Raji (cell line): ENCODE measurements around the gene WSB1.

Experiments used
- POLR2A ChIP-seq: IDR thresholded peaks from 2 replicates; pipeline ENCODE4 v1.6.1; 2011; ENCODE audit warnings: low read depth, low read length, control low read depth; ENCODE audit not compliant: insufficient read depth

The WSB1 gene

DNA sequence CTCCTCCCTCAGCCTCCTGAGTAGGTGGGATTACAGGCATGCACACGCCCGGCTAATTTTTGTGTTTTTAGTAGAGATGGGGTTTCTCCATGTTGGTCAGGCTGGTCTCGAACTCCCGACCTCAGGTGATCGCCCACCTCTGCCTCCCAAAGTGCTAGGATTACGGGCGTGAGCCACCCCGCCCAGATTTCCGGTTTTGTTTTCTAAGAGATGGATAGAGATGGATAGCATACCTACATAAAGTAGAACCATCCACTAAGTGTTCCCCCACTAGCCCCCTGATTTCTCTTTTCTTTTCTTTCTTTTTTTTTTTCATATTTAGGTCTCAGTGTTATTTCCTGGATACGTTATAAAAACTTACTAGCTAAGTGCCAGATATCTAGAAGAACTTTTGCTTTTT, 2.0 kb downstream of the WSB1 start:
- no peak for TF ChIP-seq POLR2A

GRCh38 chr17:27296428-27296979, 2.6 kb downstream of the WSB1 start:
- TF ChIP-seq POLR2A = no peak

GRCh38 chr17:27299384-27300049, 5.6 kb downstream of the WSB1 start:
- no peak for TF ChIP-seq POLR2A

GRCh38 chr17:27303734-27304133, 9.8 kb downstream of the WSB1 start:
- TF ChIP-seq POLR2A = no peak

GRCh38 chr17:27306276-27306835, 12.4 kb downstream of the WSB1 start:
- TF ChIP-seq POLR2A = no peak

- TF ChIP-seq POLR2A = no peak
Observed at GRCh38 chr17:27310565-27311110, 16.7 kb downstream of the WSB1 start.

- no peak for TF ChIP-seq POLR2A
Observed at GRCh38 chr17:27313301-27313700, 19.4 kb downstream of the WSB1 start.

DNA sequence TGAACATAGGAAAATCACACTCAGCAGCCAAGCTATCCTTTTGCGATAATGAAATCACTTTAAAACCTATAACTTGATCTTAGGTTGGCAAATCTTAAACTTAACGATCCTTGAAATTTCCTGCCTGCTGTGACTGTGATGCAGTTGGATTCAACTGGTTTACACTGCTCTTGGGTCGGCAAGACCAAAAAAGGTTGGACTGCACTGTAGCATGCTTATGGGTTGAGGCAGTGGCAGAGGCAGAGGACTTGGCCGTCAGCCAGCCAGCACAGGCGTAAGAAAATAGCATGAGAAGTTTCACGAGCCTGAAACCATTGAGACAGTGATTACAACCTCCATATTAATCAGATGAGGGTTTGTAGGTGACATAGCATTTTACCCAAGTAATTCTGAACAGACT, 21.4 kb downstream of the WSB1 start:
- no peak for TF ChIP-seq POLR2A

DNA sequence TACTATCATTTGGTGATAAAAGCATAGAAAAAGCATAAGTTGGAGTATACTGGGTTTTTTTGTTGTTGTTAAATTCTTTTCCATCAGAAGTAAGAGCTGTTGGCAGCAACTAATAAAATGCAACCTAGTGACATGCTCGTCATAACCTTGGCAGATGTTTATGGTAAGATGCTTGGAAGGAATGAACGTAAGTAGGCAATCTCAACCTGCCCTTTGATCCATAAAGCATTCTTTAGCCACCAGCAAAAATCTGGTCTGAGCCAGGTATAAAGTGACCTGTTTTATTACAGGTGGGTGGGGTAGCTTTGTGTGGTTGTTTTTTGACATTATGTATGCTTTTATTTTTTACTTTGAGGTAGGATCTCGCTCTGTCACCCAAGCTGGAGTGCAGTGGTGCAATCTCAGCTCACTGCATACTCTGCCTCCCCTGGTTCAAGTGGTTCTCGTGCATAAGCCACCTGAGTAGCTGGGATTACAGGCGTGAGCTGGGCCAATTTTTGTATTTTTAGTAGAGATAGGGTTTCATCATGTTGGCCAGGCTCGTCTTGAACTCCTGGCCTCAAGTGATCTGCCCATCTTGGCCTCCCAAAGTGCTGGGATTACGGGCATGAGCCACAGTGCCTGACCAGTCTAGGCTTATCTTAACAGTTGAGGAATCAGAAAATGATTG, 22.0 kb downstream of the WSB1 start:
- no peak for TF ChIP-seq POLR2A

DNA sequence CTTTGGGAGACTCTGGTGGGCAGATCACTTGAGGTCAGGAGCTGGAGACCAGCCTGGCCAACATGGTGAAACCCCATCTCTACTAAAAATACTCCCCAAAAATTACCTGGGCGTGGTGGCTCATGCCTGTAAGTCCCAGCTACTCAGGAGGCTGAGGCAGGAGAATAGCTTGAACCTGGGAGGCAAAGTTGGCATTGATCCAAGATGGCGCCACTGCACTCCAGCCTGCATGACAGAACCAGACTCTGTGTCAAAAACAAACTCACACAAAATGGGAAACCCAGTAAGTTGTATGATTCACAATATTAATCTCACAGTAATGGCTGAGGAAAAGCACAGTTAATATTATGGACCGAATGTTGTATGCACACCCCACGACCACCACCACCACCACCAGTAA, 24.3 kb downstream of the WSB1 start:
- TF ChIP-seq POLR2A = no peak

- no peak for TF ChIP-seq POLR2A
Observed at GRCh38 chr17:27318633-27319032, 24.7 kb downstream of the WSB1 start.

DNA sequence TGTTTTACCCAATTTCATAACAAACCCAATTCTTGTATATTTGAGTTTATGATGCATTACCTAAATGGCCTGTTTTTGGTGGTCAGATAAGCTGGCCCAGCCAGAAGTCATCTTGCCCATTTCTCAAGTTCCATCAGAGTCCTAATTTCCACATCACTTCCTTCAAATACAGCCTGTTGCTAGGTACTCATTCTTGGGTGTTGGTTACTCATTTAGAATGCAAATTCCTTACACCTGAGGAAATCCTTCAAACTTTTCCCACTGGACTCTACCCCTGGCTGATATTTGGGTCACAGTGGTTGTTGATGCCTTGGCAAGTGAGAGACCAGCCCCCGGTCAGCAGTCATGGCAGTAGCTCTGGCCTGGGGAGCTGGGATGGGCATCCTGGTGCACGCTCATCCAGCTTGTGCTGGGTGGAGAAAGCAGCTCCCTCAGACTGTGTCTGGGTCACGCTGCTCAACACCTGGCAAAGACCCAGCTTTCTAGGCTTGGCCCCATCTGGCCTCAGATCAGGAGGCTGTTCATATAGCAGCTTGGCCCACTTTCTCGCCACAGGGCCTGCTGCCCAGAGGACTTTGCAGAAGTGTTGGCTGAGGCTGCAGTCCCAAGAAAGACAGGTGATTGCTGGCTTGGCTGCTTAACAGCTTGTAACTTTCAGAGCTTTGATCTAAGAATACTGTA, 25.8 kb downstream of the WSB1 start:
- no peak for TF ChIP-seq POLR2A

DNA sequence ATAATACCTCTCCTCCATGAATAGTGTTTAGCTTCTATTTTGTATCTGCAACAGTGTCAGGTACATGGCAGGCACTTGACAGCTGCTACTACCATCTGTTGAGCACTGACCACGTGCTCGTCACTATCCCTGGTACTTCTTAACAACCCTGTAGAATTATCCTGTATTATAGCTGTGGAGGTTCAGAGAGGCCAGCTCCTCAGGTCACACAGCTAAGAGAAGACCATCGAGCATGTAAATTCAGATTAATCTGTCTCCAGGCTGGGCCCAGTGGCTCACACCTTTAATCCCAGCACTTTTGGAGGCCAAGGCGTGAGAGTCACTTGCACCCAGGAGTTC, 26.3 kb downstream of the WSB1 start:
- TF ChIP-seq POLR2A = no peak

DNA sequence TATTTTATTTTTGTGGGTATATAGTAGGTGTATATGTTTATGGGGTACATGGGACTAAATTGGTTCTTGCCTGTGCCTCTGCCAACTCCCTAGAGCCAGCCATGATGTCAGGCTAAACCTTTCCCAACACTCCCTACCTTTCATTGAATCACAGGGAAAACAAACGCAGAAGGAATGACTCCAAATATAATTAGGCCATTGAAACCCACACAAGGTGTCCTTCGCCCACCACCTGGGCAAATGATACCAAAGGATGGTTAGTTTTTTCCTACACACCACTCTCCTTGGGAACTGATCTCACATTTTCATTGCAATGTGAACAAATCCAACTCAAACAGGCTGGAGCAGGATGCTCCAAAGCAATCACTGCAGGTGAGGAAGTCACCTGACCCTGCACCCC, 27.5 kb downstream of the WSB1 start:
- no peak for TF ChIP-seq POLR2A

DNA sequence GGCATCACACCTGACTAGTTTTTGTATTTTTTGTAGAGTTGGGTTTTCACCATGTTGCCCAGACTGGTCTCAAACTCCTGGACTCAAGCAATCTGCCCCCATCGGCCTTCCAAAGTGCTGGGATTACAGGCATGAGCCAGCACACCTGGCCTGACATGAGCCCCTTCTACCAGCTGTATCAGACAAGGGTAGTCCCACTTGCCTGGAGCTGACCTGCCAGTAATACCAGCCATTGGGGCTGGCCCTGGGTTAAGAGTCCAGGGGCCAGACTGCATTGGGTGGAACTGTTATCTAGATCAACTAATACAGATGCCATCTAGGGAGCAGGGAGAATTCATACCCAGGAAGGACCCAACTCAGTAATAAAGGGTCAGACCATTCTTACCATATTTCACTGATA, 28.1 kb downstream of the WSB1 start:
- TF ChIP-seq POLR2A = no peak
